HG03280 (cell line): ENCODE data around the gene GATC.
A peak's percentile ranks its signal among the peaks of the same experiment; 100 is the strongest.
"Not testable (repeated sequence)": the region's sequence is repeated elsewhere in the genome, so short reads cannot be mapped to it uniquely, and the experiment has no call there.

Experiments used
- ATAC-seq: cut with Tn5 transposase; IDR thresholded peaks from one replicate; pipeline ENCODE4 v1.9.1; 2021; ENCODE audit warnings: mild to moderate bottlenecking, moderate library complexity; ENCODE audit not compliant: unreplicated experiment

GATC gene

DNA sequence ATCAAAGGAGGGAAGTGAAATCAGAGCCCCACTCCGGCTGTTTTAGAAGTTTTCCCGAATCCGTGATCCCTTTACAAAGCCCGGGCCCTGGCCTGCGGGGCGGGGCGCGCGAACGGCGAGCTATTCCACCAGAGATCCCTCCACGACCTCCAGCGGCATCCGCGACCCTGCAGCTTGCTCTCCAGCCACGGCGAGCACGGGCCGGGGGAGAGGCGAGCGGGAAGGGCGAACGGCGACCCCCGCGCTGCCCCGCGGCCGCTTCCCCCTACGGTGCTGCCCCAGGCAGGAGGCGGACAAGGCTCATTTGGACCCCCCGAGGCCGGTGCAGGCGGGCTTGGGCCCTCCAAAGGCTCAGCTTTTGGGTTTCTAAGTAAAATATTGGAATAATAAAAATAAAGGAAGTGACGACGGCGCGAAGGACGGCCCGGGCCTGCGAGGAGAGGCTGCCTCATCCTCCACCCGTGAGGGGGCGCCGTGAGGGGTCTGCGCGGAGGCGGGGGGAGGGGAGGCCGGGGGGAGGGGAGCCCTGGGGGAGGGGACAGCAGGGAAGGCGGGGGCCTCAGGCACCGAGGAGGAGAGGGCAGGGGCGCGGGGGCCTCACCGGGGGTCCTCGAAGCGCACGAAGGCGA lies 22.7 kb downstream of the GATC start:
- ATAC-seq = peak; percentile 25

- peak; percentile 92 for ATAC-seq
These were observed 23.4 kb downstream of the GATC start, which contains the start of gene SRSF9 for GRCh38 chr12:120469450-120470149. SRSF9 (minus strand) TSS chr12:120469748; CDS start chr12:120469609, 139 bp downstream.

GRCh38 chr12:120470150-120470784 lies 24.0 kb downstream of the GATC start:
- peak; percentile 10 for ATAC-seq

GRCh38 chr12:120472521-120472920 lies 26.3 kb downstream of the GATC start:
- ATAC-seq = no peak

GRCh38 chr12:120473807-120474615 lies 27.8 kb downstream of the GATC start:
- ATAC-seq = no peak

DNA sequence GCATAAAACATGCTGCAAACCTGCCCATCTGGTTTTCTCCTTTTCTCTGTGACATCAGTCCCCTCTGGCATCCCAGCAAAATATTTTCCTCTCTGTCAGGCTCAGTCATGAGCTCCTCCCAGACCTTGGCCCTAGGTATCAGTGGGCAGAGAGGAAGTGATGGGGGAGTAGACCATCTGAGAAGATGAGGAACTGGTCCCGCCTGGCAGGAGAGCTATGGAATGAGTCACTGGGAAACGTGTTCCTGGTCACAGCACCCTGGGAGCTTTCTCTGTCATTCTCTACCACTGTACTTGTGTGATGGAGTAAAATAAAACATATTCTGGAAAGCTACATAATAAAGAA lies 28.3 kb downstream of the GATC start:
- no peak for ATAC-seq

DNA sequence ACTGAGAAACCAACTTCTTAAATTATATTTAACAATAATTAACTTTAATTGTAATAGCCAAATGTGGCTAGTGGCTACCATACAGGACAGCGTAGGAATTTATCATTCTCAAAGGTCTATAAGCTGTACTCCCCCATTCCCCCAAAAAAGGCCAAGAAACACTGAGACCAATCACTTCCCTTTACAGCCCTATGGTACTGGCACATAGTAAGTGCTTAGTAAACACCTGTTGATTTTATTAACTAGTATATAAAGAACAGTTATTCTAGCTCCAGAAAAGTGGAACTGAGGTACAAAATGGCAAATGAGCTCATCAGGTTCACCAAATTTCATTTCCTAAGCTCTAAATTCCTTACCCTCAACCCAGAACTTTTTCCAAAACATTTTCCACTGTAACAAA lies 29.4 kb downstream of the GATC start:
- ATAC-seq = no peak

GRCh38 chr12:120479458-120479857 lies 33.2 kb downstream of the GATC start:
- no peak for ATAC-seq

GRCh38 chr12:120480211-120480610 lies 34.0 kb downstream of the GATC start:
- no peak for ATAC-seq

- no peak for ATAC-seq
These were observed 35.0 kb downstream of the GATC start for GRCh38 chr12:120481022-120481767.

DNA sequence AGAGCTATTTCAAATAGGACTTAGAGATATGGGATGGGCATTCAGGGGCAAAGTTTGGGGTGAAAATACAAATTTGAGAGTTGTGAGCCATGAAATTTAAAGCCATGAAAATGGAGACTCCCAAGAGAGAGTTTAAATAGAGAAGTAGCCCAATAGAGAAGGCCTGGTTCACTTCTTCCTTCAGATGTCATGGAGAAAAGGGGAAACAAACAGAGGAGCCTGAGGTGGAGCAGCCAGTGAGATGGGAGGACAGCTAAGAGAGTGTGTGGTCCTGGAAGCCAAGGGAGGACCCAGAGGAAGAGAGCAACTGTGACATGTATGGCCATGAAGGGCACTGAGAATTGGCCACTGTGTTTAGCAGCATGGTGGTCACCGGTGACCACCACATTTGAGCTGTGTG lies 37.4 kb downstream of the GATC start:
- no peak for ATAC-seq

DNA sequence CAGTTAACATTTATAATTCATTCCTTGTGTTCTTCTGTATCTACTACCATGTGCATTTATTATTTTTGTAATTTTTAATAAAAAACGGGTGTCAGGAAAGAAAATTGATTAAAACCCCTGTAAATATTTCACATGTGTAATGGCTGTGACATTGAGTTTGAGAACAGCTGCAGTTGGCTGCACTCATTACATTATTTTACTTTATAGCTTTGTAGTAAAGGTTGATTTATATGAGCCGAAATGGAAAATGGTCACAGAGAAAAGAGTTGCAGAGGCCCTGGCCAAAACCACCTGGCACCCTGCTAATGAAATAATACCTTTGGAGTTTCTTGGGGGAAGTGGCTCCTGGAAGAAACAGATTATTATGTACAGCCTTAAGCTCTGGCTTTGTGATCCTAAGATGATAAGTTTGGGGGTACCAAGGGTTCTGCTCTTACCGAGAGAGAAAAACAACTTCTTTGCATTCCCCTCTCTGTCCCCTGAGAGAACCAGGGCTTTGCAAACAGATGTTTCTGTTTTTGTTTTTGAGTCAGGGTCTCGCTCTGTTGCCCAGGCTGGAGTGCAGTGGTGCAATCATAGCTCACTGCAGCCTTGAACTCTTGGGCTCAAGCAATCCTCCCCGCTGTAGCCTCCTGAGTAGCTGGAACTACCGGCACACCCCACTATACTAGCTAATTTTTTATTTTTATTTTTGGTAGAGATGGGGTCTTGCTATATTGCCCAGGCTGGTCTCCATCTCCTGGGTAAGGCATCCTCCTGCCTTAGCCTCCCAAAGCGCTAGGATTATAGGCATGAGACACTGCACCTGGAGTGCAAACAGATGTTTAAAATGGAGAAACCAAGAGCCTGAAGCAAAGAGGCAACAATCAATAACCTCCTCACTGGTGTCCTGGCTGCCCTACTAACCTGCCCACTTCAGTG lies 40.0 kb downstream of the GATC start:
- no peak for ATAC-seq

GRCh38 chr12:120487552-120487951 lies 41.3 kb downstream of the GATC start:
- ATAC-seq = not testable (repeated sequence)

DNA sequence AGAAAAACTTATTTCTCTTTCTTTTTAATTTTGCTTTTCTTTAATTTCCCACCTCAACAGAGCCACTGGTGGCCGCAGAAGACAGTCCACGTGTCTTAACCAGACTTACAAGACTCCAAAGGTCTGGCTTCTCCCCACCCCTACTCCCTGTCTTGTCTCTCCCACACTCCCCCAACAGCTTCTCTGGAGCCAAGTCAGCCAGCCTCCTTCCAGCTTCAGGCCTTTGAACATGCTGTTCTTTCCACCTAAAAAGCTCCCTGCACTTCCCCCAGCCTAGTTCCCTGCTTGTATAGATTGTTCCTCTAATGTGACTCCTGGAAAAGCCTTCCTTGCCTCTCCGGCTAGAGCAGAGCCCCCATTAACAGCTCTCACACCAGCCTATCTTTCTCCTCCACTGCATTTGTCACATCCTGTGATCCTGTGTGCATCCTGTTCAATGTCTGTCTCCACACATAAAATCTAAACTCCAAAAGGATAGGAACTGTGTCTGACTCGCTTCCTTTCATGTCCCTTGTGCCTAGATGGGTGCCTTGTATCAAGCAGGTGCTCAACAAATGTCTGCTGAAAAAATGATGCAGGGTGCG lies 41.9 kb downstream of the GATC start:
- ATAC-seq = no peak

- ATAC-seq = no peak
These were observed 42.8 kb downstream of the GATC start for GRCh38 chr12:120489018-120489417.

DNA sequence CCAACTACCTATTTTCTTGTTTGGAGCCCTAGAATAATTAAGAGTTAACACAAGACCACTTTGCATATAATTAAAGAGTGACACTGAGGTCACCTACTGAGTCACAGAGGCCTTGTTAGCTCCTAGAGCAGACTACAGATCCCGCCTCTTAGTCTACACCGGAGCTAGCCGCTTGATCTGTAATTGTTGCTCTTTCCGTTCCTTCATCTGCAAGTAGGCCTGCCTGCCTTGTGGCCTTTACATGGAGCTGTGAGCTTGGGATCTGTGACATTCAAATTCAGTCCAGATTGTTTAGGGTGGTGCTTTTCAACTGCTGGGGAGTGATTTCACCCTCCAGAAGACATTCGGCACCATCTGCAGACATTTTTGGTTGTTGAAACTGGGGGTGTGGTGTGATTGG lies 44.1 kb downstream of the GATC start:
- ATAC-seq = no peak

DNA sequence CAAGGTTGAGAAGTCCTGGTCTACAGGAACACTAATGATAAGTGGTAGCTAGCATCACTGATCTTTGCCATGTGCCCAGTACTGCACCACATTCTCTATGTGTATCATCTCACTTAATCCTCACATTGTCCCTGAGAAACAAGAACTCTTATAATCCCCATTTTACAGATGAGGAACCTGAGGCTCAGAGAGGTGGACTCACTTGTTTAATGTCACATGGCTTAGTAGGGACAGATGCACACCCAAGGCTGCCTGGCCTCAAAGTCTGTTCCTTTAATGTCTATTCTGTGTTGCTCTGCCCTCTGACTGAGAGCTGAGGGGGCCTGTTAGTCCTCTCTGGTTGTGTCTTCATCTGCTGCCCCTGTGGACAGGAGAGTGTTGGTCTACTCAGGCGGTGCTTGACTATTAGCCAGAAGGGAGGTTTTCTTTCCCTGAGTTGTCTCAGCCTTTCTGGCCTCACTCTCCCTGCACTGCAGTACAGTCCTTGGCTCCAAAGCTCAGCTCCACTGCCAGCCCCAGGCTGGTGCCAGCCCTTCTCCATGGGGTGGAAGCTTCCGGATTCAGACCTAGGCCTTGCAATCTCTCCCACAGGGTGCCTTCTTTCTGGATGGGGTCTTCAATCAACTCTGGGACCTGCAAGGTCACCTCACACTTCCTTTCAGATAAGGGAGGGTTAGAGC lies 44.7 kb downstream of the GATC start:
- ATAC-seq = no peak

DNA sequence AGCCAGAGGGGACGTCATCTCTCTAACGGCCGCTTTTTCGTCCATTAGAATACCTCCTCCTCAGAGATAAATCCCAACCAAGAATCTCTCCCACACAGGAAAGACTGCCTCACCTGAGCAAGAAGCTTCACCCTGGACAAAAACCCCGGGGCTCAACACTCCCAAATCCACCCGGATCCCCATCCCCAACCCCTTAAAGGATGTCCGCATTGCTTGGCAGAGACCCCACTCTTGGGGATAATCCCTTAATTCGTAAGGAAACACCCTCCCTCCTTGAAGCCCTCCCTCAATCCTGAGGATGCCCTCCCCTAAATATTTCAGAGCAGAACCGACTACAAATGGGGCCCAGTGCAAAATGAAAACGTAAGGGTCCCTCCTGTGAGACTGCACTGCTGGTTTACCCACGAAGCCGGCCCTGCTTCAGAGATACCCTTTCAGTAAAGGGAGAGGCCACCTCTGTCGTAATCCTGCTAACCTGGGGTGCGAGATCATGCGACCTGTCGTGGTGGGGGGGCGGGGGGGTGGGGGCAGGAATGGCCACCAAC lies 49.0 kb downstream of the GATC start:
- peak; percentile 10 for ATAC-seq
